GM19397 (cell line): Measurements from ENCODE around the gene CACNG6.

Experiments used
- ATAC-seq: cut with Tn5 transposase; IDR thresholded peaks from one replicate; pipeline ENCODE4 v1.9.1; 2021; ENCODE audit warnings: mild to moderate bottlenecking, moderate library complexity; ENCODE audit not compliant: unreplicated experiment

CACNG6 gene

GRCh38 chr19:54041969-54042606 is 50.7 kb downstream of the CACNG6 start:
- no peak for ATAC-seq

- no peak for ATAC-seq
Observed at GRCh38 chr19:54042989-54043388, 51.6 kb downstream of the CACNG6 start.

DNA sequence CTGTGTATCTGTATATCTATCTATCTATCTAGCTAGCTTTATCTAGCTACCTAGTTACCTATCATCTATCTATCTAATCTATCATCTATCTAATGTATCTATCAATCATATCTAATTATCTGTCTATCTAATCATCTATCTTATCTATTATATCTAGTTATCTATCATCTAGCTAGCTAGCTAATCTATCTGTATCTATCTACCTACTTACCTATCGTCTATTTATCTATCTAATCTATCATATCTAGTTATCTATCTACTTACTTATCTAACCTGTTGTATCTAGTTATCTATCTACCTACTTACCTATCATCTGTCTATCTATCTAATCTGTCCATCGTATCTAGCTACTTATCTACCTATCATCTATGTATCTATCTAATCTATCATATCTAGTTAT is 54.3 kb downstream of the CACNG6 start:
- ATAC-seq: no peak

DNA sequence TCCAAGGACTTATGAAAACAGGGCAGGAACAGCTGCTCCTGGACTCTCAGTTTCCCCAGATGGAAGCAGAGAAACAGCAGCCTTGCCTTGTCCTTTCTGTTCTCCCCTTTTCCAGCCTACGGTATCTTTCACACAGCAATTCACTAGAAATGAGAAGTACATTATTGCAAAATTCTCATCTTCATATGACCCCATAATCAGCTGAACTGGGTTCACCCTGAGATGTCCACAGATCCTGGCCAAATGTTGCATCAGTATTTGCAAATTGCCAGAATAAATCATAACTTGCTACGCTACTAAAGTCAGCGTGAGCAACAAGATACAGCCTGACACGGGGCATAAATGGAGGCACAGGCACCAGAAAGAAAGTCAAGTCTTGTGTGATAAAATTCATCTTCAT is 56.2 kb downstream of the CACNG6 start:
- no peak for ATAC-seq
